ENCODE measurements around the gene MAPK11.

DNA sequence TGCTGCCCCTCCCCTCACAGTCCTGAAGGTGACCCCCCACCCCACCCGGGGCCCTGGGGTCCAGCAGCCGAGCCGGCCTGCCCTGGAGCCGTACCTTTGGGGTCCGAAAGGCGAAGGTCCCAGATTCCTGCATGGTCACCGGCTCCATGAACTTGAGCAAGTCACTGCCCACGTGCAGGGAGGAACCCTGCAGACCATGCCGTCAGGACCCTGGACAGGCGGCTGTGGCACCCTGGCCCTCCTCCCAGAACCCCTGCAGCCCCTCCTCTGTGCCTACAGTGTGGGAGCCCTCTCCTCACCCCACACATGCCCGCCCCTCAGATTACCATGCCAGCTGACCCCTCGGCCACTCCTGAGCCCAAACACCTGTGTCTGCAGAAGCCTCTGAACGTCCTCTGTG, 14.3 kb upstream of the MAPK11 start:
- TF ChIP-seq, protein P1, sequence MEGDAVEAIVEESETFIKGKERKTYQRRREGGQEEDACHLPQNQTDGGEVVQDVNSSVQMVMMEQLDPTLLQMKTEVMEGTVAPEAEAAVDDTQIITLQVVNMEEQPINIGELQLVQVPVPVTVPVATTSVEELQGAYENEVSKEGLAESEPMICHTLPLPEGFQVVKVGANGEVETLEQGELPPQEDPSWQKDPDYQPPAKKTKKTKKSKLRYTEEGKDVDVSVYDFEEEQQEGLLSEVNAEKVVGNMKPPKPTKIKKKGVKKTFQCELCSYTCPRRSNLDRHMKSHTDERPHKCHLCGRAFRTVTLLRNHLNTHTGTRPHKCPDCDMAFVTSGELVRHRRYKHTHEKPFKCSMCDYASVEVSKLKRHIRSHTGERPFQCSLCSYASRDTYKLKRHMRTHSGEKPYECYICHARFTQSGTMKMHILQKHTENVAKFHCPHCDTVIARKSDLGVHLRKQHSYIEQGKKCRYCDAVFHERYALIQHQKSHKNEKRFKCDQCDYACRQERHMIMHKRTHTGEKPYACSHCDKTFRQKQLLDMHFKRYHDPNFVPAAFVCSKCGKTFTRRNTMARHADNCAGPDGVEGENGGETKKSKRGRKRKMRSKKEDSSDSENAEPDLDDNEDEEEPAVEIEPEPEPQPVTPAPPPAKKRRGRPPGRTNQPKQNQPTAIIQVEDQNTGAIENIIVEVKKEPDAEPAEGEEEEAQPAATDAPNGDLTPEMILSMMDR (conservative IDR thresholded peaks at IDR 0.05; ENCODE audit: low read depth, low read length), result no peak
- TF ChIP-seq EZH2phosphoT487 (IDR thresholded peaks at IDR 0.05; ENCODE audit: borderline replicate concordance, low read length), result no peak
